Activated naive CD4-positive, alpha-beta T cell (primary cell): ENCODE measurements around the gene EIF2B5.
A peak's percentile ranks its signal among the peaks of the same experiment; 100 is the strongest.

Source experiments
- DNase-seq, 4 experiments: peaks; one replicate each; lab custom pipeline; 2025; lab: John Stamatoyannopoulos, UW

EIF2B5 gene

GRCh38 chr3:184174284-184174645 lies 39.1 kb downstream of the EIF2B5 start:
- DNase-seq: no peak

GRCh38 chr3:184174646-184175492 lies 39.7 kb downstream of the EIF2B5 start, which contains the start of gene AP2M1:
Gene AP2M1, plus strand, starts transcription at chr3:184174855. Its CDS starts 2,139 bp downstream, at chr3:184176994.
- peak; percentile 88 to 95 (median 90) for DNase-seq

- DNase-seq: no peak
These were observed 40.3 kb downstream of the EIF2B5 start for GRCh38 chr3:184175506-184175905.

- DNase-seq: no peak
These were observed 40.8 kb downstream of the EIF2B5 start for GRCh38 chr3:184175981-184176376.

GRCh38 chr3:184176377-184177330 lies 41.5 kb downstream of the EIF2B5 start:
- no peak for DNase-seq

GRCh38 chr3:184177331-184177731 lies 42.2 kb downstream of the EIF2B5 start:
- DNase-seq: no peak

- no peak for DNase-seq
These were observed 42.7 kb downstream of the EIF2B5 start for GRCh38 chr3:184177767-184178306.

GRCh38 chr3:184178521-184179138 lies 43.5 kb downstream of the EIF2B5 start:
- no peak for DNase-seq

- DNase-seq: no peak
These were observed 45.0 kb downstream of the EIF2B5 start for GRCh38 chr3:184180165-184180564.

- no peak for DNase-seq
These were observed 46.4 kb downstream of the EIF2B5 start for GRCh38 chr3:184181596-184181995.

GRCh38 chr3:184183679-184184078 lies 48.5 kb downstream of the EIF2B5 start:
- DNase-seq: no peak

GRCh38 chr3:184184546-184185230 lies 49.5 kb downstream of the EIF2B5 start:
- DNase-seq: no peak

- peak; percentile 99 for DNase-seq
These were observed 50.5 kb downstream of the EIF2B5 start for GRCh38 chr3:184185461-184186183.

GRCh38 chr3:184186184-184186901 lies 51.2 kb downstream of the EIF2B5 start, which contains the start of gene ABCF3:
Gene ABCF3, plus strand, starts transcription at chr3:184186199. Its CDS starts 9 bp downstream, at chr3:184186208.
- DNase-seq: no peak

- DNase-seq: no peak
These were observed 51.7 kb downstream of the EIF2B5 start for GRCh38 chr3:184186902-184187207.

GRCh38 chr3:184188080-184188479 lies 52.9 kb downstream of the EIF2B5 start:
- DNase-seq: no peak

GRCh38 chr3:184189421-184189820 lies 54.3 kb downstream of the EIF2B5 start:
- no peak for DNase-seq

- DNase-seq: no peak
These were observed 57.7 kb downstream of the EIF2B5 start for GRCh38 chr3:184192889-184193288.

- DNase-seq: no peak
These were observed 58.9 kb downstream of the EIF2B5 start for GRCh38 chr3:184193991-184194539.
